GM18873 (cell line): ENCODE results near the gene SLC22A23.
A peak's percentile ranks its signal among the peaks of the same experiment; 100 is the strongest.

Experiments
- ATAC-seq: cut with Tn5 transposase; IDR thresholded peaks from one replicate; pipeline ENCODE4 v1.9.1; 2021; ENCODE audit warnings: mild to moderate bottlenecking, moderate library complexity, moderate number of reproducible peaks; ENCODE audit not compliant: unreplicated experiment, low FRiP score

The SLC22A23 gene

DNA sequence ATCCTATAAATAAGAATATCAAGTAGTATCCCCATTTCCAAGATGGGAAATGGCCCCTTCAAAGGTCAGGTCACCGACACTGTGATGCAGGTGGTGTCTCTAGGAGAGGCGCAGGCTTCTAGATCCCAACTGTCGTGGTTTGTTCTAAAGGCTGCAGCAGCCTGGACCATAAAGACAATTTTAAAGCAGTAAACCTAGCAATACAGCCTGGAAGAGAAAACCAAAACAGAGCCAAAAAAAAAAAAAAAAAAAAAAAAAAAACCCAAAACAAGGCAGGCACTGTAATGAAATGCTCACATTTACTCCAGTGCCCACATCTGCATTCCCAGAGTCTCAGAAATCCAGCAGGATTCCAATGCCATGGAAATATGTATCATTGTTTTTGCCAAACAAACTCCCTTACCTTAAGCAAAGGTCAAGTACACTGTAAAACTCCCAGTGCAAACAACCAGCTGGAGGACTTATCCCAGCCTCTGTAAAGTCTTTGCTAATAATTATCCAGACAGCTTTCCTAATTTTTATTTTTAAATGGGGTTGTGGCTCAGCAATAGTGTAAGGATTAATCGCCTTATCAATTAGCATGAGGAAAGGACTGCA lies 99.9 kb downstream of the SLC22A23 start:
- no peak for ATAC-seq

- ATAC-seq, result peak; percentile 75
Measured at GRCh38 chr6:3356056-3356823, 100.6 kb downstream of the SLC22A23 start.

DNA sequence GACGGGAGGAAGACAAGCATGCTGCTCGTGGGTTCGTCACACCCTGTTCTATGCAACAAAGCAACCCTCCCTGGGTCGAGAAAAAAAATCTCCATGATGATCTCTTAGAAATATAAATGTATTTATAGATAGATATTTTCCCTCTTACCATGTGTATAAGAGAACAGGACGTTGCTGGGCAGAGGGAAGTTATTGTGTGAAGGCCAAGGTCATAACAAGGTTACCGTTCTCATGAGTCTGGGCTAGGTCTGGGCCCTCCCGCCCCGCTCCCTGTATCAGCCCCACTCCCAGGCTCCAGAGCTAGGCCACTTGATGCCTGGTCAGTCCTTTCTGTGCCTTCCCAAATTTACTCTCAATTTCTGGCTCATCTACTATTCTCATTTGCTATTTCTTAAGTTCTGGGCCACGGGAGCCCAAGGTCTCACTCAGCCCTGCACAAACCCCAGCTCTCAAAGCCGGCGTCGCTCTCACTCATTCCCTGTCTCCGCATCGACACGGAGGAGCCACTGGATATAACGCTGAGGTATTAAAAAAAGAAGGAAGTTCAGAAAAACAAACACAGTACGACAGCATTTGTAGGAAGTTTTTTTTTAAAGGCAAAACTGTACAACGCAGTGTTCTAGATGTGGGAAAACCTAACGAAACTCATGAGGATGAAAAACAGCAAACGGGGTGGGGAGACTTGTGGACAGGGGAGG lies 101.3 kb downstream of the SLC22A23 start:
- ATAC-seq, result no peak

GRCh38 chr6:3355011-3355357 lies 101.9 kb downstream of the SLC22A23 start:
- ATAC-seq, result no peak

- no peak for ATAC-seq
Measured at GRCh38 chr6:3353939-3354338, 102.9 kb downstream of the SLC22A23 start.

DNA sequence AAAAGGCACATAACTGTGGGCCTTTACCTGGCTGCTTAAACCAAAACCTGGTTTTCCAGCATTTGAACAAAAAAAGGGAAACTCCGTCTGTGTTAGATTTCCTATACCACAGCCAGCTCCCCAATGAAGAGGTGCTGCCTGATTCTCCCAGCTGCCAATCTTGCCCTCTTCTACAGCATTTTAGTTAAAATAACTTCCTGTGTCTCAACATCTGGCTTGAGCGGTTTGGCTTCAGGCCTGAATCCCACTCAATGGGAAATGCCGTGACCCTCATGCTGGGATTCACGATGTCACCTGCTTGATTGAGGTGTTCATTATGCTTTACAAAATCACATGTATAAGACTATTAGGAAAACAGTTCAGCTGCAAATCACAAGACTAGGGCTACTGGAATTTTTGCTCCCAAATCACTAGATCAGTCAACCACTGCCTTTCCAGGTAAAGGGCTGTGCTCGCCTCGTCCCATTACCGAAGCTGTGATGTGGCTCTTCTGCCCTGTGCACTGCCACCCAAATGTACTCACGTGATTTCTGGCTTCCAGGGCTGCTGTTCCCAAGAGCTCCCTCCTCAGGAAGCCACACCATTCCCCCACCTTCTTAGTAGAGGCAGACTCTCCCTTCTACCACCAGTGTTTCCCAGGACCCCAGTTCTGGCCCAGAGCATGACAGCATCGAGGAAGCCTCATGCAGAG lies 103.5 kb downstream of the SLC22A23 start:
- ATAC-seq, result no peak

- ATAC-seq, result no peak
Measured at GRCh38 chr6:3352678-3353077, 104.2 kb downstream of the SLC22A23 start.

GRCh38 chr6:3351829-3352524 lies 104.9 kb downstream of the SLC22A23 start:
- ATAC-seq, result no peak

- ATAC-seq, result no peak
Measured at GRCh38 chr6:3351105-3351676, 105.7 kb downstream of the SLC22A23 start.

DNA sequence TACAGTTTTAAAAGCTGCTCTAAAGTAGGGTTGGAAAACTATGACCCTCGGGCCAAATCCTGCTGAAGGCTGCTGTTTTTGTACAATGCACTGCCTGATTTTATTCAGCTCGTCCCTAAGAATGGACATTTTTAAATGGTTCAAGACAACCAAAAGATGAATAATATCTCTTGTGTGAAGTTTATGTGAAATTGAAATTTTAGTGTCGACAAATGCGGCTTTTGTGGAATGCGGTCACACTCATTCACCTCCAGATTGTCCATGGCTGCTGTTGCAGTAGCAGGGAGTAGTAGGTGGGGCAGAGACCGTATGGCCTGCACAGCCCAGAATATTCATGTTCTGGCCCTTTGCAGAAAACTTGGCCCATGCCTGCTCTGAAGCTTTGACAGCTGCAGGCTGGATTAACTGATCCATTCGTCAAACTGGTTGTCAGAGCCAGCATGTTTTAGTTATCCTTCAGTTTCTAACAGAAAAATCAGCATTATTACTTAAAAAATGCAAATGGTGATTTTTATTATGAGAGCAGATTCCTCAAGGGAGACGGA lies 106.5 kb downstream of the SLC22A23 start:
- no peak for ATAC-seq

DNA sequence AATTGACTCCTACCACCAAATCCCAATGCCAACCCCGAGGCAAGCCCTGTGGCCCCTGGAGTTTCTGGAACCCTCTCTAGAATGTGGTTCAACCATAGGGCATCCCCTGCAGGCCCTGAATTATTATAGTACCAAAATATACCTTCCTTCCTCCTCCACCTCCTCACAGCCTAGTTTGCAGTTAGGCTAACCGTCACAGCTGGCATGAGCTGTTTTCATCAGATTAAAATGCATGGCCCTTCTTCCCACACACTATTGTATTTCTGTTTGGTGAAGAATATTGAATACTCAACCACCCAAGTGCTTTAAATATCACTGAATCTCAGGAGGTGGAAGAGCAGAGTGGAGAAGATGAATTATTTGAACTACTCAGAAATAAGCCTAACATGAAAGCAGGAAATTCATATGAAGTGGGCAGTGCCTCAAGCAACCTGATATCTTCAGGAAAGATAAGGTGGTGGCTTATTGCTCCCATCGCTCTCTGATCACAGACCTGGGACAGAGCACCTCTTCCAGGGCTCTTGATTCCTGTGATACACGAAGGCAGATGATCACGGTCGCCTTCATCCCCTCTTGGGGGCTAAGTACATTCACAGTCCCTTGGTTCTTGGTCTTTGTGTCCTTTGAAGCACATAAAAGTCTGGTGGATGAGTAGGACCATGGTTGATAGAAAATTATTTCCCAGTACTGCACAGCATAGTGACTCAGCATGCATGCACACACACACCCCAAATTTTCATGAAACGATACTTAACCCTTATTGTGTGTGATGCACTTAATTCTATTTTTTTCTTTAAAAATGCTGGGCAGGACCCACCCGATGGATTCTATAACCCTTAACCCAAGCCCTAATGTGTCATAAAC lies 107.2 kb downstream of the SLC22A23 start:
- ATAC-seq, result no peak

- ATAC-seq, result no peak
Measured at GRCh38 chr6:3348821-3349220, 108.0 kb downstream of the SLC22A23 start.

- ATAC-seq, result no peak
Measured at GRCh38 chr6:3347826-3348225, 109.0 kb downstream of the SLC22A23 start.

DNA sequence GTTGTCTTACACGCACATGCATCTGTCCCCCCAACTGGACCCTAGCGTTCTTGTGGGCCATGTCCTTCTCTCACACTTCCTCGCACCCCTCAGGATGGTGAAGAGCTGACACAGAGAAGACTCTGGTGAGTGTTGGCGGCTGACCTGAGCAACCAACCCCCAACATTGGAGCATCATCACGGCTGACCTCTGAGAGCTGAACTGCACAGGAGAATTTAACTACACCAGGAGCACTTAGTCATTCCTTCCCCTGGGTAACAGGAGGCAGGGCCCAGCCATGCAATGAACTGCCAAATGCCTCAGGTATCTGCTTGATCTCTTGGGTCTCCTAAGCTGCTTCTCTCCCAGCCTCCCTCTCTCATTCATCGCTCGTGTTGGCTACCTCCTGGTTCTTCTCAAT lies 109.6 kb downstream of the SLC22A23 start:
- ATAC-seq, result no peak

GRCh38 chr6:3346476-3346875 lies 110.4 kb downstream of the SLC22A23 start:
- no peak for ATAC-seq

DNA sequence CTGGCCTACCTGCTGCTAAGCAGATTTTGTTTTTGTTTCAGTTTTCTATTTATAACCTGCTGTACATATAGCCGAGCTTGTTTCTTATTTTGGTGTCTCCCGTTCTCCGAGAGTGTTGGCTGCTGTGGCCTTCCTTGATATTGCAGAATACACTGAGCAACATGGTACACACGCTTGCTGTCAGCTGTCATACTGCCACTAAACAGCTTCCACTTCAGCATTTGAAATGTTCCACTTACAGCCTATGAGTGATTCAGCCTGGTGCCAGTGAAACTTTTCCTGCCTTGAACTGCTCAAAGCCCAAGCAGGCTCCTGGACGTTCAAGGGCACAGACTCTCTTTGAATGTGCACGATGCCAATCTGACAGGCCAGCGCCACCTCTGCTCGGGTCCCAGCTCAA lies 111.0 kb downstream of the SLC22A23 start:
- no peak for ATAC-seq

DNA sequence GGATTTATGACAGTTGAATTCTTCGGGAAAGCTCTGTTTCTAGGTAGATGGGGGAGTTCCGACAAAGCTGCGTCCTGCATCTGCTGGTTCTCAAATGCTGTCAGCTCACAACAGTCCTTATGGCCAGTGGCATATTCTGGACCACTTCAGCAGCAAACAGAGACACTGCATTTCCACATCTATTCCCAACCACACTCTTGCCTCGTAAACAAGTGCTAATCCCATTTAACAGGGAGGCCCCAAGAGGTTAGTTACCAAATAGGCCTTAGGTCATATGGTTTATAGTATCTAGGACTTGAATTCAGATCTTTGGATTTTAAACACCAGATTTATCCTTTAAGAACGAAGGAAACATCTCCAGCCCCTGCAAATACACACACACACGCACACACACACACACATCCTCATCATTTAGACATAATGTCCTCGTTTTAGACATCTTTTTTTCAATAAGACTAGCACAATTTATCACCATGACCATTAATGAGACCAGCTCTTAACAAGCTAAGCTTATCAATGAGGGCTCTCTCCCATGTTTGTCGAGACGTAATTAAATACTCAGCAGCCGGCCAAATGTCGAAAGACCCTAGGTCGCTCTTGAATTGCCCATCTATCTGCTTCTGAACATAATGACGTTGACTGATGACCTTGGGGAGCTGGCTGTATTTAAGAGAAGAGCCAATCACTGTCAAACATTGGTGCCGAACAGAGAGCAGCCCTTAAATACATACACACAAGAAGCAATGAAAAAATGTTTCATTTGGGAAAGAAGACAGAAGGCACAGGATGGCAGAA lies 113.6 kb downstream of the SLC22A23 start:
- ATAC-seq, result no peak

DNA sequence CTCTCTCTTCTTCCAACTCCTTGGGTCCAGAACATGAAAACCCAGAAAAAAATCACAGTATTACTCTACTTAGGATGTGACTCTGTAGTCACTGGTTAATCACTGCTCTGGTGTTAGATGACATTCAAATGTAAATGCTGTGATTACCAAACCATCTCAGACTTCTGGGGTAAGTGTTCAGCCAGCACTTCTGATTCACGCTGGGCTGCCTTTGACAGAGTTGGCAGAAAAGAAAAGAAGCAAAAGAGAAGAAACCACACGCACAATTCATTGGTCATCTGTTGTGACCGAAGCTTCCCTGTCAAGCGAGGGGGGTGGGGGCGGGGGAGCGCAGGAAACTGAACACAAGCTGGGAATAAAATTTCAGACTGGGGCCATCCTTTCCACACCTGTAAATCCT lies 115.4 kb downstream of the SLC22A23 start:
- ATAC-seq, result no peak
